Lower leg skin (tissue), 4 donors: Measurements from ENCODE around the gene TIRAP. TPM values are rescaled to one million over a fixed set of nuclear protein-coding genes. Genes with fewer than 3 reads are reported as not detected.
A peak's percentile ranks its signal among the peaks of the same experiment; 100 is the strongest.

Experiments used
- DNase-seq, 2 donors: peaks; one replicate each; pipeline ENCODE4 v3.0.0-alpha.2; 2019; ENCODE audit warnings: low spot score in 2 of 2
- H3K4me3 ChIP-seq: fragments of 200-600 bp; sonication (generic); 2 replicates; pipeline ENCODE4 v1.5.1; 2017; ENCODE audit warnings: mild to moderate bottlenecking, low read depth; ENCODE audit not compliant: poor library complexity, severe bottlenecking
- CTCF ChIP-seq, 3 donors: fragments of 450-650 bp; IDR thresholded peaks; one replicate each; pipeline ENCODE4 v1.5.1; 2016; ENCODE audit warnings: antibody characterized with exemption in 3 of 3, mild to moderate bottlenecking in 3 of 3, moderate library complexity in 2 of 3
- POLR2A ChIP-seq, 2 donors: fragments of 450-650 bp; IDR thresholded peaks; one replicate each; pipeline ENCODE4 v1.6.1; 2016 to 2017; ENCODE audit warnings: antibody characterized with exemption in 2 of 2, mild to moderate bottlenecking in 1 of 2, moderate library complexity in 1 of 2
- WGBS, 2 donors: methylation state at CpG; one replicate each; pipeline ENCODE4 v1.1.5; 2018; 5-methylcytosine and 5-hydroxymethylcytosine counted together
- intact Hi-C: fragments of 100-400 bp; cut with DNase I; formaldehyde crosslinking; loops from one replicate; pipeline ENCODE4 v1.15.0; 2023; ENCODE audit warnings: low total_unique reads
- total RNA-seq, 4 donors: library from RNA; depleted of rRNA; stranded (reverse); fragments of >200 nt; gene quantifications; one replicate each; pipeline ENCODE4 v1.1.0, GENCODE V29; 2016

Gene TIRAP
- total RNA-seq, 4 donors from 2014 or later: 13.2 to 16.8 (median 15.3) TPM

- no peak overlapping the region for H3K4me3 ChIP-seq
- no peak for TF ChIP-seq CTCF (IDR thresholded peaks at IDR 0.05)
- no peak for TF ChIP-seq POLR2A (IDR thresholded peaks at IDR 0.05)
- WGBS, 2 donors: 90 to 91% methylated on average over 6 of the region's 6 CpGs
- intact Hi-C loops: no loop called here
- no peak for DNase-seq
These were observed 5.3 kb downstream of the TIRAP start for GRCh38 chr11:126288237-126288636.

GRCh38 chr11:126290887-126291286, 8.0 kb downstream of the TIRAP start:
- intact Hi-C loops: no loop called here
- no peak for TF ChIP-seq POLR2A (IDR thresholded peaks at IDR 0.05)
- no peak for TF ChIP-seq CTCF (IDR thresholded peaks at IDR 0.05)
- 73 to 92% methylated on average over 12 of the region's 12 CpGs for WGBS, 2 donors
- H3K4me3 ChIP-seq: no peak overlapping the region
- no peak for DNase-seq

GRCh38 chr11:126293726-126294125, 10.8 kb downstream of the TIRAP start:
- WGBS, 2 donors: 78 to 81% methylated on average over 5 of the region's 5 CpGs
- intact Hi-C loops: no loop called here
- DNase-seq: no peak
- TF ChIP-seq POLR2A (IDR thresholded peaks at IDR 0.05) (no peak), CTCF (IDR thresholded peaks at IDR 0.05) (no peak)
- H3K4me3 ChIP-seq: no peak overlapping the region

- intact Hi-C loops: no loop called here
- H3K4me3 ChIP-seq: no peak overlapping the region
- no peak for TF ChIP-seq CTCF (IDR thresholded peaks at IDR 0.05)
- no peak for TF ChIP-seq POLR2A (IDR thresholded peaks at IDR 0.05)
- no peak for DNase-seq
- WGBS, 2 donors: 48 to 85% methylated on average over 2 of the region's 2 CpGs
These were observed 14.1 kb downstream of the TIRAP start for GRCh38 chr11:126297004-126297403.

- intact Hi-C loops: no loop called here
- 1% methylated on average over 58 to 61 of the region's 61 CpGs for WGBS, 2 donors
- TF ChIP-seq POLR2A (IDR thresholded peaks at IDR 0.05): no peak
- no peak for TF ChIP-seq CTCF (IDR thresholded peaks at IDR 0.05)
These were observed 20.9 kb downstream of the TIRAP start, which contains the start of gene DCPS for GRCh38 chr11:126303623-126304456. Gene DCPS, plus strand, starts transcription at chr11:126304060. Its CDS starts 21 bp downstream, at chr11:126304081.

More at GRCh38 chr11:126303623-126304456, 20.9 kb downstream of the TIRAP start, which contains the start of gene DCPS:
- H3K4me3 ChIP-seq: peak within 1 kb of the TSS; percentile 56
- DNase-seq: peak; percentile 86 to 98
